Muscle layer of colon (tissue), 2 donors: ENCODE results near the gene PALLD.

Source experiments
- H3K27ac ChIP-seq: one replicate; pipeline ENCODE4 v1.7.0; 2013; ENCODE audit warnings: low read depth, mild to moderate bottlenecking, low read length, moderate library complexity
- H3K27me3 ChIP-seq, 2 donors: one replicate each; pipeline ENCODE4 v1.7.0; 2013; ENCODE audit warnings: low read length in 2 of 2, mild to moderate bottlenecking in 2 of 2; ENCODE audit not compliant: insufficient read depth in 2 of 2, control insufficient read depth in 1 of 2
- H3K36me3 ChIP-seq: one replicate; pipeline ENCODE4 v1.7.0; 2013; ENCODE audit warnings: mild to moderate bottlenecking, low read length; ENCODE audit not compliant: insufficient read depth
- H3K4me1 ChIP-seq: one replicate; pipeline ENCODE4 v1.7.0; 2013; ENCODE audit warnings: mild to moderate bottlenecking, low read length; ENCODE audit not compliant: insufficient read depth
- H3K4me3 ChIP-seq, 2 donors: one replicate each; pipeline ENCODE4 v1.7.0; 2013; ENCODE audit warnings: low read length in 2 of 2, low read depth in 1 of 2, mild to moderate bottlenecking in 1 of 2, moderate library complexity in 1 of 2
- H3K9ac ChIP-seq: one replicate; pipeline ENCODE4 v1.7.0; 2013; ENCODE audit warnings: low read length
- H3K9me3 ChIP-seq: one replicate; pipeline ENCODE4 v1.7.0; 2013; ENCODE audit warnings: mild to moderate bottlenecking, low read length
- donor health status: abdominal sarcoma.
- donor health status: Adenocarcinoma of cecum.

PALLD gene

GRCh38 chr4:168893807-168894206 lies 397.0 kb downstream of the PALLD start:
- no peaks in the 10 kb centered on the region for H3K9me3 ChIP-seq
- no peaks in the 10 kb centered on the region for H3K27me3 ChIP-seq
- no peak overlapping the region for H3K4me3 ChIP-seq
- no peak overlapping the region for H3K9ac ChIP-seq
- peaks cover 82% of the 10 kb centered on the region for H3K36me3 ChIP-seq
- no peaks in the 10 kb centered on the region for H3K4me1 ChIP-seq
- no peak overlapping the region for H3K27ac ChIP-seq

DNA sequence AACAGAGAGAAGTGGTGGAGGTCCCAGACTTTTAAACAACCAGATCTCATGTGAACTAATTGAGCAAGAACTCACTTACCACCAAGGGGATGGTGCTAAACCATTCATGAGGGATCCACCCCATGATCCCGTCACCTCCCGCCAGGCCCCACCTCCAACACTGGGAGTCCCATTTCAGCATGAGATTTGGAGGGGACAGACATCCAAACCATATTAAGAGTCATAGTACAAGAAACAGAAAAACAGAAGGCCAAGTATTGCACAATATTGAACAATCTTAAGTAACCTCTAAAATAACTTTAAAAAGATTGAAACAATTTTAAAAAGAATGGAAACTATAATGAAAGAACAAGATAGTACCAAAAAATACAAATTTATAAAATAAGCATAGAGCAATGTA lies 403.2 kb downstream of the PALLD start:
- Histone ChIP-seq H3K27me3 (no peaks in the 10 kb centered on the region), H3K4me3 (no peak overlapping the region), H3K9ac (no peak overlapping the region), H3K27ac (no peak overlapping the region), H3K9me3 (no peaks in the 10 kb centered on the region), H3K36me3 (peaks cover 60% of the 10 kb centered on the region), H3K4me1 (no peaks in the 10 kb centered on the region)

DNA sequence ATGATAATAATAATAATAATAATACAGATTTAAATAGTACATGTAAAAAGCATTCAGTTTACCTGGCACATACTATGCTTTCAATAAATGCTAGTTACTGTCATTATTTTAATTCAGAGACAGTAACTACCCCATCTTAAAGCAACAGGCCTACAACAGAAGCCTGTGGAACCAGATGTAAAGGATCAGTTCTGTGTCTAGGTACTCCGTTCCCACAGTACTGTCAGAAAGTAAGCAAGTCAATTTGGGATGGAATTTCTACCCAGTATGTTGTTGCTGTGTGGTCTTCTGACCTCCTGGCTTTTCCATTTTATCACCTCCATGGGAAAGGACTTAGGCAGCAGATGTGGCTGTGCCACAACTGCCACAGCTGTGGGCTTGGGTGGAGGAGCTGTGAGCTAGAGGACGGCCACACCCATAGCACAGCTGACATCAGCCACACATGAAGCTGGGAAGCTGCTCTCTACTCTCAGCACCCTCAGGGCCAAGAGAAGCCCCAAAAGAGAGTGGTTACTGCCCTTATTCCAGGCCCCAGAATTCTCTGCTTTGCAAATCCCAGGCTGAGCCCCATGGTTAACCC lies 410.4 kb downstream of the PALLD start:
- no peak overlapping the region for H3K9ac ChIP-seq
- H3K36me3 ChIP-seq = peaks cover 58% of the 10 kb centered on the region
- peak overlapping the region; percentile 48 for H3K27ac ChIP-seq
- H3K4me3 ChIP-seq = no peak overlapping the region
- no peaks in the 10 kb centered on the region for H3K27me3 ChIP-seq
- H3K9me3 ChIP-seq = no peaks in the 10 kb centered on the region
- H3K4me1 ChIP-seq = peaks cover 41% of the 10 kb centered on the region

DNA sequence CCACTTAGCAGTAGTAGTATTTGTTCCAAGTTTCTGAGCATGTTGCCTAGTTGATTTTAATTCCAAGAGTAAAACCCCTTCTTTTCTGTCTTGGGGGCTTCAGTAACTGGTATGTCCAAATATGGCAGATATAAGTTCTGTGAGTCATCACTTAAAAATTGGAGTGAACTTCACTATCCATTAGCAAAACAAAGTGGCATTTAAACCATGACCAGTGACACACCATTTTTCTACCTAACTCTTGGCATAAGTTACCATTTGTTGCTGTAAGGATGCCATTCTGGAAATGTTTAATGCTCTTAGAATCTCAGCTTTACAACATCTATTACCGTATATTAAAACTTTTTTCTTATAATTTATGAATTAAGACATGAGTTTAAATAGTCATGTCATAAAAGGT lies 411.2 kb downstream of the PALLD start:
- H3K27ac ChIP-seq = peak overlapping the region; percentile 48

DNA sequence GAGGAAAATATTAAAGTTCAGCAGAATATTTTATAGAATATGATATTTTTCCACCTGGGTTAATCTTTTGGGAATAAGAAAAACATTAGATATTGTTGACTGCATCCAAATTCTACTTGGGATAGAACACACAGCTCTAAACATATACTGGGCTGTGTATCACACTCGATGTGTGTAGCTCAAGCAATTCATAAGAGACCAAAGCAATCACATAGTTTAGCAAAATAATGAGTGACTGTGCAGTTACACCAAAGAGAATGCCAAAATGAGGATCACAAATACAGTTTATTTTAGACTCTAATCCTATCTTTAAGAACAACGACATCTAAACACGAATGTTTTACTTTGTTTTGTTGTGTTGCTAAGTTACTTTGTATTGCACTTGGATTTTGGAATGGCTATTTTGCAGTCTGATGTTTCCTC lies 412.0 kb downstream of the PALLD start:
- Histone ChIP-seq H3K4me3 (no peak overlapping the region), H3K36me3 (peaks cover 62% of the 10 kb centered on the region), H3K27me3 (no peaks in the 10 kb centered on the region), H3K9ac (no peak overlapping the region), H3K9me3 (no peaks in the 10 kb centered on the region), H3K27ac (peak overlapping the region; percentile 53), H3K4me1 (peaks cover 42% of the 10 kb centered on the region)

More for the DNA sequence above, 411.2 kb downstream of the PALLD start:
- no peaks in the 10 kb centered on the region for H3K9me3 ChIP-seq
- H3K4me1 ChIP-seq = peaks cover 42% of the 10 kb centered on the region
- H3K27me3 ChIP-seq = no peaks in the 10 kb centered on the region
- no peak overlapping the region for H3K4me3 ChIP-seq
- H3K36me3 ChIP-seq = peaks cover 62% of the 10 kb centered on the region
- H3K9ac ChIP-seq = no peak overlapping the region

GRCh38 chr4:168914095-168914494 lies 417.2 kb downstream of the PALLD start:
- H3K9me3 ChIP-seq = no peaks in the 10 kb centered on the region
- peaks cover 21% of the 10 kb centered on the region for H3K4me1 ChIP-seq
- H3K27me3 ChIP-seq = no peaks in the 10 kb centered on the region
- no peak overlapping the region for H3K9ac ChIP-seq
- peaks cover 48% of the 10 kb centered on the region for H3K36me3 ChIP-seq
- H3K4me3 ChIP-seq = no peak overlapping the region
- no peak overlapping the region for H3K27ac ChIP-seq

DNA sequence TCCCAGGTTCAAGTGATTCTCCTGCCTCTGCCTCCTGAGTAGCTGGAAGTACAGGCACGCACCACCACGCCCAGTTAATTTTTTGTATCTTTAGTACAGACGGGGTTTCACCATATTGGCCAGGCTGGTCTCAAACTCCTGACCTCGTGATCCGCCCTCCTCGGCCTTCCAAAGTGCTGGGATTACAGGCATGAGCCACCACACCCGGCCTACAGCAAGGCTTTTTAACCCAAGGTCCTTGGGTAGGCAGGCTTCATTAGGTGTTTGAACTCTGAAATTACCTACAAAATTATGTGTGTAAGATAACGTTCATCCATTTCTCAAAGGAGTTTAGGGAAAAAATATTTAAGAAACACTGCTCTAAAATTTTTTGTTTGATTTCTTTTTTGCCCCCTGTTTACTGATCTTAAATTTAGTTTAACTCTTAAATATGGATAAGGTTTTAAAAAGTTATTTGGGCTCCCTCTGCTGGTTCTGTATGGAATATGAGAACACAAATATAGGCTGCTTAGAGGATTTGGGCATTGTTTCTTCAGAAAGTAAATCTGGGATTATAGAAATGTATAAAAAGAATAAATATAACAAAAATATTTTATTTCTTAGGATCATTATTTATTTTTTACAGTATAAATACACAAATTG lies 420.4 kb downstream of the PALLD start:
- H3K27me3 ChIP-seq = no peaks in the 10 kb centered on the region
- H3K4me1 ChIP-seq = peaks cover 27% of the 10 kb centered on the region
- no peak overlapping the region for H3K9ac ChIP-seq
- no peak overlapping the region for H3K4me3 ChIP-seq
- no peaks in the 10 kb centered on the region for H3K9me3 ChIP-seq
- peaks cover 53% of the 10 kb centered on the region for H3K36me3 ChIP-seq
- no peak overlapping the region for H3K27ac ChIP-seq

GRCh38 chr4:168919706-168920324 lies 423.0 kb downstream of the PALLD start:
- peaks cover 59% of the 10 kb centered on the region for H3K36me3 ChIP-seq
- H3K9ac ChIP-seq = no peak overlapping the region
- no peaks in the 10 kb centered on the region for H3K27me3 ChIP-seq
- H3K9me3 ChIP-seq = no peaks in the 10 kb centered on the region
- H3K27ac ChIP-seq = peak overlapping the region; percentile 0
- no peak overlapping the region for H3K4me3 ChIP-seq
- H3K4me1 ChIP-seq = peaks cover 32% of the 10 kb centered on the region

- peak overlapping the region; percentile 16 for H3K27ac ChIP-seq
Measured at GRCh38 chr4:168920441-168921065, 423.7 kb downstream of the PALLD start.

DNA sequence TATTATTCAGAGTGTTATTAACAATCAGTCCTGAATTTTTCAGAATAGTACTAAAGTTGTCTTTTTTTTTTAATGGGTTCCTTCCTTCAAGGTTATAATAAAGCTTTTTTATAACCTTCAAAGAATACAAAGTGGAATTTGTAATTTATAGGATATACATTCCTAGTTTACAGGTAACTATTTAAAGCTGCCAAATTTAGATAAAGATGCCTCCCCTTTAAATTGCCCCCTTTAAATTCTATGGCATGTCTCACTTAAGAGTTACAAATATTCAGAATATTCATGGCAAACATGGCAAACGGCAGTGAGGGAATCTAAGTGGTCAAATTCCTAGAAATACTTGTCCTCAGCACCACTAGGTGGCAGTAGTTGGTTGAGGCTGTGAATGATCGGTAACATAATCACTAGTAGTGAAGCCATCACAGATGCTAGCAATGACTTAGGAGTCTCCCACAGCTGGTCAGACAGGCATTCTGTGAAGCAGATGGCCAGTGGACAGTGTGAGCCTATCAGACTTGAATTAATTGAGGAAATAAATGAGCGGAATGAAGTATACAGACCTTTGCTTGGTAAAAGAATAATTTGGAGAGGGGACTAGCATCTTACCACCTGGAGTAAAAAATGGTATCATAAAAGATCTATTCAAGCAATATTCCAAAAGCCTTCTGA lies 426.8 kb downstream of the PALLD start:
- Histone ChIP-seq H3K27ac (no peak overlapping the region), H3K36me3 (peaks cover 87% of the 10 kb centered on the region), H3K9me3 (no peaks in the 10 kb centered on the region), H3K4me1 (peaks cover 28% of the 10 kb centered on the region), H3K4me3 (no peak overlapping the region), H3K9ac (no peak overlapping the region), H3K27me3 (no peaks in the 10 kb centered on the region)

More at GRCh38 chr4:168920441-168921065, 423.7 kb downstream of the PALLD start:
- Histone ChIP-seq H3K9ac (no peak overlapping the region), H3K36me3 (peaks cover 62% of the 10 kb centered on the region), H3K9me3 (no peaks in the 10 kb centered on the region), H3K4me3 (no peak overlapping the region), H3K27me3 (no peaks in the 10 kb centered on the region), H3K4me1 (peaks cover 32% of the 10 kb centered on the region)

GRCh38 chr4:168924667-168925066 lies 427.8 kb downstream of the PALLD start:
- H3K4me3 ChIP-seq = no peak overlapping the region
- no peak overlapping the region for H3K27ac ChIP-seq
- peaks cover 88% of the 10 kb centered on the region for H3K36me3 ChIP-seq
- peaks cover 24% of the 10 kb centered on the region for H3K4me1 ChIP-seq
- no peaks in the 10 kb centered on the region for H3K27me3 ChIP-seq
- no peaks in the 10 kb centered on the region for H3K9me3 ChIP-seq
- no peak overlapping the region for H3K9ac ChIP-seq
